Measurements from ENCODE around the gene RFLNA.
"Not testable (repeated sequence)": the region's sequence is repeated elsewhere in the genome, so short reads cannot be mapped to it uniquely, and the experiment has no call there.

Gene RFLNA

GRCh38 chr12:124293286-124294003 lies 1.4 kb upstream of the RFLNA start:
- no peaks in the 10 kb centered on the region for H3K36me3 ChIP-seq (ENCODE audit: insufficient read depth, low read length)

GRCh38 chr12:124295431-124296058 lies 652 bp downstream of the RFLNA start:
- Histone ChIP-seq H3K9ac (ENCODE audit: low read depth, low read length) (peak overlapping the region; percentile 37; the same call in 1 of the 2 replicates), H3K9me3 (ENCODE audit: control insufficient read depth, insufficient read depth, low read length) (no peaks in the 10 kb centered on the region), H3K4me1 (ENCODE audit: insufficient read depth, low read length) (peaks cover 7% of the 10 kb centered on the region; the same call in 1 of the 2 replicates), H3K36me3 (ENCODE audit: insufficient read depth, low read length) (no peaks in the 10 kb centered on the region)

More at GRCh38 chr12:124293286-124294003, 1.4 kb upstream of the RFLNA start:
- Histone ChIP-seq H3K4me1 (ENCODE audit: insufficient read depth, low read length) (peaks cover 7% of the 10 kb centered on the region; the same call in 1 of the 2 replicates), H3K9ac (ENCODE audit: low read depth, low read length) (no peak overlapping the region), H3K9me3 (ENCODE audit: control insufficient read depth, insufficient read depth, low read length) (no peaks in the 10 kb centered on the region)

GRCh38 chr12:124296295-124296915 lies 1.5 kb downstream of the RFLNA start:
- Histone ChIP-seq H3K4me1 (ENCODE audit: insufficient read depth, low read length) (peaks cover 7% of the 10 kb centered on the region; the same call in 1 of the 2 replicates), H3K36me3 (ENCODE audit: insufficient read depth, low read length) (no peaks in the 10 kb centered on the region), H3K9ac (ENCODE audit: low read depth, low read length) (peak overlapping the region; percentile 17; the same call in 1 of the 2 replicates), H3K9me3 (ENCODE audit: control insufficient read depth, insufficient read depth, low read length) (no peaks in the 10 kb centered on the region)

GRCh38 chr12:124296916-124297351 lies 2.0 kb downstream of the RFLNA start:
- Histone ChIP-seq H3K9me3 (ENCODE audit: control insufficient read depth, insufficient read depth, low read length) (no peaks in the 10 kb centered on the region), H3K36me3 (ENCODE audit: insufficient read depth, low read length) (no peaks in the 10 kb centered on the region), H3K4me1 (ENCODE audit: insufficient read depth, low read length) (peaks cover 7% of the 10 kb centered on the region; the same call in 1 of the 2 replicates), H3K9ac (ENCODE audit: low read depth, low read length) (no peak overlapping the region)

- peaks cover 7% of the 10 kb centered on the region; the same call in 1 of the 2 replicates for H3K4me1 ChIP-seq (ENCODE audit: insufficient read depth, low read length)
- H3K36me3 ChIP-seq (ENCODE audit: insufficient read depth, low read length) = no peaks in the 10 kb centered on the region
- H3K9ac ChIP-seq (ENCODE audit: low read depth, low read length) = no peak overlapping the region
- no peaks in the 10 kb centered on the region for H3K9me3 ChIP-seq (ENCODE audit: control insufficient read depth, insufficient read depth, low read length)
Measured at GRCh38 chr12:124297389-124297788, 2.5 kb downstream of the RFLNA start.

GRCh38 chr12:124297856-124298255 lies 3.0 kb downstream of the RFLNA start:
- H3K4me1 ChIP-seq (ENCODE audit: insufficient read depth, low read length) = peaks cover 7% of the 10 kb centered on the region; the same call in 1 of the 2 replicates
- no peaks in the 10 kb centered on the region for H3K9me3 ChIP-seq (ENCODE audit: control insufficient read depth, insufficient read depth, low read length)
- H3K9ac ChIP-seq (ENCODE audit: low read depth, low read length) = no peak overlapping the region
- H3K36me3 ChIP-seq (ENCODE audit: insufficient read depth, low read length) = no peaks in the 10 kb centered on the region

- Histone ChIP-seq H3K9me3 (ENCODE audit: control insufficient read depth, insufficient read depth, low read length) (no peaks in the 10 kb centered on the region), H3K4me1 (ENCODE audit: insufficient read depth, low read length) (0 out of 2 replicates have a peak, but pooled peaks cover 4% of the 10 kb centered on the region), H3K36me3 (ENCODE audit: insufficient read depth, low read length) (no peaks in the 10 kb centered on the region), H3K9ac (ENCODE audit: low read depth, low read length) (no peak overlapping the region)
Measured at GRCh38 chr12:124298685-124299410, 4.0 kb downstream of the RFLNA start.

GRCh38 chr12:124299628-124300388 lies 4.9 kb downstream of the RFLNA start:
- H3K4me1 ChIP-seq (ENCODE audit: insufficient read depth, low read length) = no peaks in the 10 kb centered on the region
- no peaks in the 10 kb centered on the region for H3K9me3 ChIP-seq (ENCODE audit: control insufficient read depth, insufficient read depth, low read length)
- H3K9ac ChIP-seq (ENCODE audit: low read depth, low read length) = no peak overlapping the region
- H3K36me3 ChIP-seq (ENCODE audit: insufficient read depth, low read length) = no peaks in the 10 kb centered on the region

GRCh38 chr12:124300657-124301056 lies 5.8 kb downstream of the RFLNA start:
- not testable (repeated sequence) for H3K9me3 ChIP-seq (ENCODE audit: control insufficient read depth, insufficient read depth, low read length); H3K9ac ChIP-seq (ENCODE audit: low read depth, low read length); H3K36me3 ChIP-seq (ENCODE audit: insufficient read depth, low read length); H3K4me1 ChIP-seq (ENCODE audit: insufficient read depth, low read length)

GRCh38 chr12:124301084-124301654 lies 6.3 kb downstream of the RFLNA start:
- H3K36me3 ChIP-seq (ENCODE audit: insufficient read depth, low read length) = no peaks in the 10 kb centered on the region
- H3K9me3 ChIP-seq (ENCODE audit: control insufficient read depth, insufficient read depth, low read length) = no peaks in the 10 kb centered on the region
- no peaks in the 10 kb centered on the region for H3K4me1 ChIP-seq (ENCODE audit: insufficient read depth, low read length)
- H3K9ac ChIP-seq (ENCODE audit: low read depth, low read length) = no peak overlapping the region

- Histone ChIP-seq H3K9me3 (ENCODE audit: control insufficient read depth, insufficient read depth, low read length) (no peaks in the 10 kb centered on the region), H3K4me1 (ENCODE audit: insufficient read depth, low read length) (no peaks in the 10 kb centered on the region), H3K36me3 (ENCODE audit: insufficient read depth, low read length) (no peaks in the 10 kb centered on the region), H3K9ac (ENCODE audit: low read depth, low read length) (no peak overlapping the region)
Measured at GRCh38 chr12:124302241-124302806, 7.4 kb downstream of the RFLNA start.

- no peaks in the 10 kb centered on the region for H3K36me3 ChIP-seq (ENCODE audit: insufficient read depth, low read length)
- no peaks in the 10 kb centered on the region for H3K9me3 ChIP-seq (ENCODE audit: control insufficient read depth, insufficient read depth, low read length)
- no peaks in the 10 kb centered on the region for H3K4me1 ChIP-seq (ENCODE audit: insufficient read depth, low read length)
- H3K9ac ChIP-seq (ENCODE audit: low read depth, low read length) = no peak overlapping the region
Measured at GRCh38 chr12:124302807-124303578, 8.1 kb downstream of the RFLNA start.
